HepG2 (cell line): ENCODE measurements around the gene TGFBRAP1. TPM values are rescaled to one million over a fixed set of nuclear protein-coding genes. Genes with fewer than 3 reads are reported as not detected.

Experiments used
- GLI4 ChIP-seq: sonication (generic); formaldehyde crosslinking; IDR thresholded peaks from 2 replicates; pipeline ENCODE4 v1.5.1; 2020; ENCODE audit warnings: missing genetic modification reagents, mild to moderate bottlenecking, moderate library complexity, borderline replicate concordance
- KMT2B ChIP-seq: IDR thresholded peaks from 2 replicates; pipeline ENCODE4 v1.6.1; 2016; ENCODE audit warnings: missing genetic modification reagents, missing compliant biosample characterization
- ZNF10 ChIP-seq: sonication (generic); formaldehyde crosslinking; IDR thresholded peaks from 2 replicates; pipeline ENCODE4 v1.4.0; 2020; ENCODE audit warnings: mild to moderate bottlenecking, low read depth, missing genetic modification reagents, borderline replicate concordance
- ZNF292 ChIP-seq: sonication (generic); formaldehyde crosslinking; IDR thresholded peaks from 2 replicates; pipeline ENCODE4 v1.8.1; 2022; ENCODE audit warnings: mild to moderate bottlenecking, low read depth, missing genetic modification reagents, borderline replicate concordance
- ZNF780A ChIP-seq: sonication (generic); formaldehyde crosslinking; IDR thresholded peaks from 2 replicates; pipeline ENCODE4 v1.8.0; 2022; ENCODE audit warnings: mild to moderate bottlenecking, missing genetic modification reagents, moderate library complexity
- ZNF839 ChIP-seq: sonication (generic); formaldehyde crosslinking; IDR thresholded peaks from 2 replicates; pipeline ENCODE4 v1.4.0; 2020; ENCODE audit warnings: missing genetic modification reagents, mild to moderate bottlenecking, borderline replicate concordance
- polyA plus RNA-seq, 8 experiments: library from polyadenylated mRNA; depleted of rRNA in 3 of 8; stranded (reverse) in 7 of 8; unstranded in 1 of 8; fragments of >200 nt; fragmentation: Illumina TruSeq in 4 of 8; extraction: Trizol in 4 of 8; gene quantifications; 2 replicates each; pipeline versions ENCODE4 v1.2.1 to v1.2.3, GENCODE V29; 2011 to 2016; ENCODE audit warnings: low read depth in 4 of 8, missing spikeins in 1 of 8, mixed read lengths in 1 of 8; ENCODE audit not compliant: insufficient read depth in 1 of 8
- total RNA-seq, 5 experiments: library from RNA; depleted of rRNA; stranded (reverse); fragments of >200 nt; fragmentation: Illumina TruSeq; extraction: Trizol; gene quantifications; 2 replicates each; pipeline ENCODE4 v1.2.3, GENCODE V29; 2016; ENCODE audit warnings: low read depth in 1 of 5
- TF ChIP-seq, protein P1 (sequence below): sonication (generic); formaldehyde crosslinking; IDR thresholded peaks from one replicate; pipeline ENCODE4 v1.5.1; 2020; ENCODE audit warnings: mild to moderate bottlenecking, missing genetic modification reagents; ENCODE audit errors: not compliant biosample characterization
- TF ChIP-seq, protein P2 (sequence below): IDR thresholded peaks from 2 replicates; pipeline ENCODE4 v1.6.1; 2016; ENCODE audit warnings: mild to moderate bottlenecking, missing biosample characterization, missing genetic modification reagents
- TF ChIP-seq, protein P3 (sequence below): sonication (generic); formaldehyde crosslinking; IDR thresholded peaks from 2 replicates; pipeline ENCODE4 v1.9.0; 2021; ENCODE audit warnings: missing genetic modification reagents, borderline replicate concordance
- TF ChIP-seq, protein P4 (sequence below): sonication (generic); formaldehyde crosslinking; IDR thresholded peaks from 2 replicates; pipeline ENCODE4 v1.5.0; 2020; ENCODE audit warnings: missing genetic modification reagents
- TF ChIP-seq, protein P5 (sequence below), 2 experiments: sonication (generic) in 1 of 2; formaldehyde crosslinking in 1 of 2; IDR thresholded peaks; 2 replicates each; pipeline versions ENCODE4 v1.4.0 to v1.6.1; 2018 to 2020; ENCODE audit warnings: missing genetic modification reagents in 2 of 2, borderline replicate concordance in 1 of 2, low read depth in 1 of 2, mild to moderate bottlenecking in 1 of 2, missing biosample characterization in 1 of 2

TGFBRAP1 gene
- total and polyA plus RNA-seq, 2 of the 13 experiments (the other 11 are each of a cell fraction or from before 2014, with no cell fraction given): 12.7 to 22.9 TPM

DNA sequence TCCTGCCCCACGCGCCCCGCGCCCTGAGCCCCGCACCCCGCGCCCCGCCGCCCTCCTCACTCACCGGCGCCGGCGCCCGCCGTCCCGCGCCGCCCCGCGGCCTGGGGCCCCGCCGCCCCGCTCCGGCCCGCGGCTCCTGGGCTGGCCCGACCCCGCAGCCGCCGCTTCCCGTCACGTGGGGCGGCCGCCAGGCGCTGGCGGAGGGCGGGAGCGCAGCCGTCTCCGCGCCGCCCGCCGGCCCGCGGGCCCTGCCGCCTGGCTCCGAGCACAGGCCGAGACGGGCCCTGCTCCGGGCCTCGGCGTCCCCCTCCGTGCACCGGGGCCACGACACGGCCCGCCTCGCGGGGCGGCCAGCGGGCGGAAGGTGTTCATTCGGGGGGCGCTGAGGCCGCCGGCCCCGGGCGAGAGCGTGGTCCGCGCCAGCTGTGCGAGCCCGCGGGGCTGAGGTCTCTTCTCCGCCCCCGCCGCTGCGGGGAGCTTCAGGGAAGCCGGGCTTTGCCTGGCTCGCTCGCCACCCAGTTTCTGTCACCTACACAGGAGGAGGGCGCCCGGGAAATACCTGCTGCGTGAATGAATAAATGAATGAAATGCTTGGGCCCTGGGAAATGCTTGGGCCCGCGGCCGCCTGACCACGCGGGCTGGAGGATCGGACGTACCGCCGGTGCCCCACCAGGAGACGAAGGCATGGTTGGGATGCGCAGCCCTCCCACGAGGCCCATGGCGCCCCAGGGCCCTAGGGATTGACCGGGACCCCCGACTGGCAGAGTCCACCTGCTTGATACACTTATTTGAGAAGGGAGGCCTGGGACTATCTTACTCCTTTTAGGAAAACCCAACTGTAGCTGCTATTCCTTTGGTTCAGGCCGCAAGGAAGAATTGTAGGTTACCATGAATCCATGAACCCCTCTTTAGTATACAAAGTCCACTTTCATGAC is at the start of gene TGFBRAP1 (continued):
- TF ChIP-seq, protein P1, sequence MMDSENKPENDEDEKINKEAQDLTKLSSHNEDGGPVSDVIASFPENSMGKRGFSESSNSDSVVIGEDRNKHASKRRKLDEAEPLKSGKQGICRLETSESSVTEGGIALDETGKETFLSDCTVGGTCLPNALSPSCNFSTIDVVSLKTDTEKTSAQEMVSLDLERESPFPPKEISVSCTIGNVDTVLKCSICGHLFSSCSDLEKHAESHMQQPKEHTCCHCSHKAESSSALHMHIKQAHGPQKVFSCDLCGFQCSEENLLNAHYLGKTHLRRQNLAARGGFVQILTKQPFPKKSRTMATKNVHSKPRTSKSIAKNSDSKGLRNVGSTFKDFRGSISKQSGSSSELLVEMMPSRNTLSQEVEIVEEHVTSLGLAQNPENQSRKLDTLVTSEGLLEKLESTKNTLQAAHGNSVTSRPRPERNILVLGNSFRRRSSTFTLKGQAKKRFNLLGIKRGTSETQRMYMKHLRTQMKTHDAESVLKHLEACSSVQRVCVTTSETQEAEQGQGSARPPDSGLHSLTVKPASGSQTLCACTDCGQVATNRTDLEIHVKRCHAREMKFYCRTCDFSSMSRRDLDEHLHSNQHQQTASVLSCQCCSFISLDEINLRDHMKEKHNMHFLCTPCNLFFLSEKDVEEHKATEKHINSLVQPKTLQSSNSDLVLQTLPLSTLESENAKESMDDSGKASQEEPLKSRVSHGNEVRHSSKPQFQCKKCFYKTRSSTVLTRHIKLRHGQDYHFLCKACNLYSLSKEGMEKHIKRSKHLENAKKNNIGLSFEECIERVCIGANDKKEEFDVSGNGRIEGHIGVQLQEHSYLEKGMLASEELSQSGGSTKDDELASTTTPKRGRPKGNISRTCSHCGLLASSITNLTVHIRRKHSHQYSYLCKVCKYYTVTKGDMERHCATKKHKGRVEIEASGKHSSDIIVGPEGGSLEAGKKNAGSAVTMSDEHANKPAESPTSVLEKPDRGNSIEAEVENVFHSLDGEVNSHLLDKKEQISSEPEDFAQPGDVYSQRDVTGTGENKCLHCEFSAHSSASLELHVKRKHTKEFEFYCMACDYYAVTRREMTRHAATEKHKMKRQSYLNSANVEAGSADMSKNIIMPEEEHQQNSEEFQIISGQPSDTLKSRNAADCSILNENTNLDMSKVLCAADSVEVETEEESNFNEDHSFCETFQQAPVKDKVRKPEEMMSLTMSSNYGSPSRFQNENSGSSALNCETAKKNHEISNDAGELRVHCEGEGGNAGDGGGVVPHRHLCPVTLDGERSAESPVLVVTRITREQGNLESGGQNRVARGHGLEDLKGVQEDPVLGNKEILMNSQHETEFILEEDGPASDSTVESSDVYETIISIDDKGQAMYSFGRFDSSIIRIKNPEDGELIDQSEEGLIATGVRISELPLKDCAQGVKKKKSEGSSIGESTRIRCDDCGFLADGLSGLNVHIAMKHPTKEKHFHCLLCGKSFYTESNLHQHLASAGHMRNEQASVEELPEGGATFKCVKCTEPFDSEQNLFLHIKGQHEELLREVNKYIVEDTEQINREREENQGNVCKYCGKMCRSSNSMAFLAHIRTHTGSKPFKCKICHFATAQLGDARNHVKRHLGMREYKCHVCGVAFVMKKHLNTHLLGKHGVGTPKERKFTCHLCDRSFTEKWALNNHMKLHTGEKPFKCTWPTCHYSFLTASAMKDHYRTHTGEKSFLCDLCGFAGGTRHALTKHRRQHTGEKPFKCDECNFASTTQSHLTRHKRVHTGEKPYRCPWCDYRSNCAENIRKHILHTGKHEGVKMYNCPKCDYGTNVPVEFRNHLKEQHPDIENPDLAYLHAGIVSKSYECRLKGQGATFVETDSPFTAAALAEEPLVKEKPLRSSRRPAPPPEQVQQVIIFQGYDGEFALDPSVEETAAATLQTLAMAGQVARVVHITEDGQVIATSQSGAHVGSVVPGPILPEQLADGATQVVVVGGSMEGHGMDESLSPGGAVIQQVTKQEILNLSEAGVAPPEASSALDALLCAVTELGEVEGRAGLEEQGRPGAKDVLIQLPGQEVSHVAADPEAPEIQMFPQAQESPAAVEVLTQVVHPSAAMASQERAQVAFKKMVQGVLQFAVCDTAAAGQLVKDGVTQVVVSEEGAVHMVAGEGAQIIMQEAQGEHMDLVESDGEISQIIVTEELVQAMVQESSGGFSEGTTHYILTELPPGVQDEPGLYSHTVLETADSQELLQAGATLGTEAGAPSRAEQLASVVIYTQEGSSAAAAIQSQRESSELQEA (CRISPR knock-in tag): peak; percentile 72
- TF ChIP-seq ZNF292 (CRISPR knock-in tag) (peak; percentile 73), ZNF839 (no peak), KMT2B (CRISPR knock-in tag) (0 out of 2 replicates have a peak, but pooled peaks have one; percentile 50), GLI4 (CRISPR knock-in tag) (peak; percentile 96; the same call in 1 of the 2 replicates), ZNF10 (CRISPR knock-in tag) (no peak), ZNF780A (CRISPR knock-in tag) (no peak)
- TF ChIP-seq, protein P2, sequence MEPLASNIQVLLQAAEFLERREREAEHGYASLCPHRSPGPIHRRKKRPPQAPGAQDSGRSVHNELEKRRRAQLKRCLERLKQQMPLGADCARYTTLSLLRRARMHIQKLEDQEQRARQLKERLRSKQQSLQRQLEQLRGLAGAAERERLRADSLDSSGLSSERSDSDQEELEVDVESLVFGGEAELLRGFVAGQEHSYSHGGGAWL (CRISPR knock-in tag): peak; percentile 94
- TF ChIP-seq, protein P3, sequence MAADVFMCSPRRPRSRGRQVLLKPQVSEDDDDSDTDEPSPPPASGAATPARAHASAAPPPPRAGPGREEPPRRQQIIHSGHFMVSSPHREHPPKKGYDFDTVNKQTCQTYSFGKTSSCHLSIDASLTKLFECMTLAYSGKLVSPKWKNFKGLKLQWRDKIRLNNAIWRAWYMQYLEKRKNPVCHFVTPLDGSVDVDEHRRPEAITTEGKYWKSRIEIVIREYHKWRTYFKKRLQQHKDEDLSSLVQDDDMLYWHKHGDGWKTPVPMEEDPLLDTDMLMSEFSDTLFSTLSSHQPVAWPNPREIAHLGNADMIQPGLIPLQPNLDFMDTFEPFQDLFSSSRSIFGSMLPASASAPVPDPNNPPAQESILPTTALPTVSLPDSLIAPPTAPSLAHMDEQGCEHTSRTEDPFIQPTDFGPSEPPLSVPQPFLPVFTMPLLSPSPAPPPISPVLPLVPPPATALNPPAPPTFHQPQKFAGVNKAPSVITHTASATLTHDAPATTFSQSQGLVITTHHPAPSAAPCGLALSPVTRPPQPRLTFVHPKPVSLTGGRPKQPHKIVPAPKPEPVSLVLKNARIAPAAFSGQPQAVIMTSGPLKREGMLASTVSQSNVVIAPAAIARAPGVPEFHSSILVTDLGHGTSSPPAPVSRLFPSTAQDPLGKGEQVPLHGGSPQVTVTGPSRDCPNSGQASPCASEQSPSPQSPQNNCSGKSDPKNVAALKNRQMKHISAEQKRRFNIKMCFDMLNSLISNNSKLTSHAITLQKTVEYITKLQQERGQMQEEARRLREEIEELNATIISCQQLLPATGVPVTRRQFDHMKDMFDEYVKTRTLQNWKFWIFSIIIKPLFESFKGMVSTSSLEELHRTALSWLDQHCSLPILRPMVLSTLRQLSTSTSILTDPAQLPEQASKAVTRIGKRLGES (CRISPR knock-in tag): 0 out of 2 replicates have a peak, but pooled peaks have one; percentile 25
- TF ChIP-seq, protein P4, sequence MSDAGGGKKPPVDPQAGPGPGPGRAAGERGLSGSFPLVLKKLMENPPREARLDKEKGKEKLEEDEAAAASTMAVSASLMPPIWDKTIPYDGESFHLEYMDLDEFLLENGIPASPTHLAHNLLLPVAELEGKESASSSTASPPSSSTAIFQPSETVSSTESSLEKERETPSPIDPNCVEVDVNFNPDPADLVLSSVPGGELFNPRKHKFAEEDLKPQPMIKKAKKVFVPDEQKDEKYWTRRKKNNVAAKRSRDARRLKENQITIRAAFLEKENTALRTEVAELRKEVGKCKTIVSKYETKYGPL (CRISPR knock-in tag): peak; percentile 64; the same call in 1 of the 2 replicates
- TF ChIP-seq, protein P5, sequence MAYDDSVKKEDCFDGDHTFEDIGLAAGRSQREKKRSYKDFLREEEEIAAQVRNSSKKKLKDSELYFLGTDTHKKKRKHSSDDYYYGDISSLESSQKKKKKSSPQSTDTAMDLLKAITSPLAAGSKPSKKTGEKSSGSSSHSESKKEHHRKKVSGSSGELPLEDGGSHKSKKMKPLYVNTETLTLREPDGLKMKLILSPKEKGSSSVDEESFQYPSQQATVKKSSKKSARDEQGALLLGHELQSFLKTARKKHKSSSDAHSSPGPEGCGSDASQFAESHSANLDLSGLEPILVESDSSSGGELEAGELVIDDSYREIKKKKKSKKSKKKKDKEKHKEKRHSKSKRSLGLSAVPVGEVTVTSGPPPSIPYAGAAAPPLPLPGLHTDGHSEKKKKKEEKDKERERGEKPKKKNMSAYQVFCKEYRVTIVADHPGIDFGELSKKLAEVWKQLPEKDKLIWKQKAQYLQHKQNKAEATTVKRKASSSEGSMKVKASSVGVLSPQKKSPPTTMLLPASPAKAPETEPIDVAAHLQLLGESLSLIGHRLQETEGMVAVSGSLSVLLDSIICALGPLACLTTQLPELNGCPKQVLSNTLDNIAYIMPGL (CRISPR knock-in tag; IDR thresholded peaks at IDR 0.05; ENCODE audit: borderline replicate concordance in 1 of 2, low read depth in 1 of 2): peak; percentile 68 to 78
